Right lung (tissue), 5 donors: ENCODE data around the gene ITM2C. TPM values are rescaled to one million over a fixed set of nuclear protein-coding genes. Genes with fewer than 3 reads are reported as not detected.

Experiments
- DNase-seq, 2 donors: peaks; one replicate each; pipeline ENCODE4 v3.0.0-alpha.2; 2013
- polyA plus RNA-seq, 5 donors: library from polyadenylated mRNA; unstranded; fragments of 120-200 nt; gene quantifications; one replicate each; pipeline versions ENCODE4 v1.2.1 to v1.2.3, GENCODE V29; 2013; ENCODE audit warnings: inconsistent platforms in 1 of 5, low replicate concordance in 1 of 5; ENCODE audit not compliant: insufficient read length in 5 of 5, insufficient read depth in 1 of 5

ITM2C gene
- polyA plus RNA-seq, 5 donors = 271 to 335 (median 284) TPM

DNA sequence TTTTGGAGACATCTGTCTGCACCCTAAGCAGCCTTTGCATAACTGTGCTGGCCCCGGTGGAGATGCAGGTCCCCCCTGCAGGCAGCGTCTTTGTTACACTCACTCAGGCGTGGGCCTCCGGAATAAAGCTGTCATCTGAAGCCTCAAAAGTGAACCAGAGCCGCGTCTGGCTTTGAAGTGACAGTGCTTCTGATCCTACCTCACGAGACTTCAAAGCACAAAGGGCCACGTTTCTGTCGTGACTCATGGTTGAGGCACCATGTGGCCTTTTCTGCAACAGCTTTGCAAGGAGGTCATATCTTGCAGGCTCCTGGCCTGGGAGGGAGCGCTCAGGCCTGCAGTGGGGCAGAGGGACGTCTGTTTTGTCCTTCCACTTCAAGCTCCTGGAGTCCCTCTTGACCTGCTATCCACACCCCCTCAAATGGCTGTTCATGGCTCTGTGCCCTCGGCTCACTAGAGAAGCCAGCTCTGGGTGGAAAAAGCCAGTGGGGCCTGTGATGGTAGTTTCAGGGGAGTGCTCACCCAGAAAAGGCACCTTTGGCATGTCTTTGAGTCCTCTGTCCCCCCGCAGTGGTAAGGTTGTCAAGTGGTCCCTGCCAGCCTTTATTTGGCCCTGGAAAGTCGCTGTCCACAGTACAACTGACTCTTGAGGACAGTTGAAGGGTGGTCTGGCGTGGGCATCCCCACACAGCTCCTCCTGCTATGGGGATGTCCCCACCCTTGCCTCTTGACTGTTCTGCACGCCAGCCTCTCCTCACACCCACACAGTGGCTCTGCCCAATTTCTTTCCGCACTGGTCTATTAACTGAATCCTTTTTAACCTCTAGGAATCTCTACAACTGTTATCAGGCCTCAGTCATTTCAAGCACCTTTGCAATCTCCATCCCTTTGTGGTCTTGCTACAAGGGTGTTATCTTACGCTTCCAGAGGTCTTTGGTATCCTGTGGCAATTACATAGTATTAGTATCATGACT is 41.0 kb downstream of the ITM2C start:
- no peak for DNase-seq

DNA sequence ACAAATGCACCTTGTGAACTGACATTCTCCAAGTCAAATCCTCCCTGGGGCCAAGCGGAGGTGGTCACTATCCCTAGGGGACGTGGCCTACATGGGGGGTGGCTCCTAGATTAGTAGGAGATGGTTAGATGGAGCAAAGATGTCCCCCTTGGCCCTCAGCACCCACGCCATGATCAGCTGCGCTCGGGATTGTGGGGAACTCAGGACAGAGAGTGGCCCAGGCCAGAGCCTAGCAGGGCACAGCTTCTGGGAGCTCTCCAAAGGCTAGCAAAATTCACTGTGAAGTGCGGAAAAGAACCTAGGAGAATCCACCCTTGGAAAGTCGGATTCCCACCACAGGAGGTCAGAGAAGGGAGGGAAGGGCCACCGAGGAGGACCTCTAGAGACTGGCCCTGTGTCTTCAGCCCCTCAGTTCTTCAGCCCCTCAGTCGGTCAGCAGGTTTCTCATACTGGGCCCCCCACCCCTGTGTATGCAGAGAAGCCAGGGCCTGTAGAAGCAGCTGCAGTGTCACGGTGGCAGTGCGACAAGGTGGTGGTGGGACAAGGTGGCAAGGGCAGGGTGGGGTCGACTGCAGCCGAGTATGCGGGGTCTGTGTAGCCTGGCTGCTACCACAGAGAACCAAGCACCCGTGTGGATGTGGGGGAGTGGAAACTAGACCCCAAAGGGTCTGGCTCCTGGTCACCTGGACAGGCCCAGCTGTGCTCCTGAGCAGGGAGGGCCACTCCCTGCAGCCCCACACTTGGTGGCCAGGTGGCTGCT is 41.9 kb downstream of the ITM2C start:
- DNase-seq = no peak

DNA sequence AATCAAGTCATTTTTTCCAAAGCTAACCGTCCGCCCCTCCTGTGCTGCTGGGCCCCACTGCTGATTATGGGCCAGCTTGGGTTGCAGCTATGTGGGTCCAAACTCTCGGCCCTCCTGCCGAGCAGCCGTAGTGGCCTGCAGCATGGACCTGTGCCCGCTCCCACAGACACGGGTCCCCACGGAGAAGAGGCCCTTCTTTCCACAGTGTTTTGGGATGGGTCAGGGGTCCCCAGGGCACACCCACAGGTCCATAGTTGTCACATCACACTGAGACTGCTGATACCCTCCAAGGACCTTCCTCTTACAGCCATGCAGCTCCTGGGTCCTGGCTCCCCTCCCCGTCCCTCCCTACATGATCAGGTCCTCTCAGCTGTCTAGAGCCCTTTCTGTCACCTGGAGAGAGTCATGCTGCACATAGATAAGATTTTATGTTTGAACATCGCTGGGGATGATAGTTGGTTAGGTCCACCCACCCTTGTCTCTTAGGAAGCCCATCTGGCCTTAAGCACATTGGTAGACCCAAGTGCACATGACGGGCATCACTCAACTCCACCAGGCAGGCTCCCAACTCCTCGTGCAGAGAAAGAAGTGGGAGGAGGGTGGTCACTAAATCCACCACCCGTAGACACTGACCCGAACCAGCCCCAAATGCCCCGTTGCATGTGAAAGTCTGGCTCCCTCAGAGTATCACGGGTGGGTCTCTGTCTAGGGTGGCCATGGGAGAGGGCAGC is 42.8 kb downstream of the ITM2C start:
- DNase-seq = no peak

DNA sequence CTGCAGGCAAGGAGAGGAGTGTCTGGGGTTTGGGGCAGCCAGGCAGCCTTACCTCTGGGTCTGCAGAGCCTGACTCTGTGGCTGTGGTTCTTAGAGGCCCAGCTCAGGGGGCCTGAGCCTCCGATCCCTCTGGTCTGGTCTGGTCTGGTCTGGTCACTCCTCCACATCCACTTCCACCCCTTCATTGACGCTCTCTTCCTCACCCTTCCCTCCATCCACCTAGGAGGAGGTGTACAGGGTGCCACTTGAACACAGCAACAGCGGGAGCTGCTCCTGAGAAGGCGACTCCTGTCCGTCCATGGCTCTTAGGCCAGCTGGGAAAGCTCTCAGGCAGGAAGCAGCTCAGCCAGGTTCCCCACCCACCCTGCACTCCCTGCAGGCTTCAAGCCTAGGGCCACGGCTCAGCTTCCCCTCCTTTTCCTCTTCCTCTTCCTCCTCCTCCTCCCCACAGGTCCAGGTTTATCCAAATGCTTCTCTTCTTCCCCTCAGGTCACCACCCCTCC is 43.4 kb downstream of the ITM2C start:
- peak in 1 of 2 donors; percentile 19 for DNase-seq

DNA sequence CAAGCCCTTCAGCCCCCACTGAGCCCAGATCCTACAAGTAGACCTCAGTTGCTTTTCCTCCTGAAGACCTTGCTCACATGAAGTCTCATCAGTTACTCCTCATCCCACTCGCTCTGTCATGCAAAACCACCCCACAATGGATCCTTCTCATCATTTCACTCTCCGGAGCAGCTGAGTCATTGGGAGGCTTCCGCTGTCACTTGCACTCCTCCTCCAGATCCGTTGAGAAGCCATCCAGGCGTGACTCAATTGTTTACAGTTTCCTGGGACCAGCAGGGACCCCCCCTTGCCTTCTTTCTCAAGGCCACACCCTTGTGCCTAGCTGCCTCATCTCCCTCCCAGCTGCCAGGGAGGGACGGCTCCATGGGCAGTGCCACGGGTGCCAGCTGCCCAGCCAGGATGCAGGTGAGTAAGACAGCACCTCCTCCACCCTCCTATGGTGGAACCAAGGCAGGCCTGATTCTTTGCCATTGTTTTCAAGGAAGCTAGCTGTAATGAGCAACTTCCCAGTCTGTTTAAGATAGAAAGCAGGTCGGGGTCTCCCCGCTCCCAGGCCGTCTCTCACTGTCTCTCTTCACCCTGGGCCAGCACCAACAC is 44.0 kb downstream of the ITM2C start:
- DNase-seq = no peak

DNA sequence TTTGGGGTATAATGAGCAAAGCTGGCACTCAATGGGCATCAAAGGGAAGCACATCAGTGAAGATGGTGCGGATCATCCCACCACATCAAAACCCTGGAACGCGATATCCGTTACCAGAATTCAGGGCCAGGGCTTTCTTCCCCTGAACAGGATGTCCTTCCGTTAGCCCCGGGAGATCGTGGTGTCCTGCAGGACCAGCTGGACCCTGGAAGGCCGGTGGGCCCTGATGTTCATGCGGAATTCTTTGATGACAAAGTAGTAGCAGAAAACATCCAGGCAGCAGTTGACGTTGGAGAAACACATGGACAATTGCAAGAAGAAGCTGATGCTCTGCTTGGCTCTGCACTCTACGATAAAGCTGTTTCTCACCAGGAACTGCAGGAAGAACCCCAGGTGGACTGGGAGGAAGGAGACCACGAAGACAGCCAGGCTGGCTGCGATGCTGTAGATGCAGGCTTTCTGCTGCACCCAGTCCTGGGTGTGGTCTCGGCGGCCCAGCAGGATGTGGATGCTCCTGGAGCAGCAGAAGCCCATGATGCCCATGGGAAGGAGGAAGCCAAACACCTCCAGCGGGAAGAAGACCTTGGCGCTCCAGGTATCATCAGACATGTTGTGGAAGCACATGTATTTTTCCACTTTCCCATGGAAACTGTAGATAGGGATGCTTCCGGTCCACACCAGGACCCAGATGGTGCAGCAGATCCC is 45.3 kb downstream of the ITM2C start:
- DNase-seq = no peak

DNA sequence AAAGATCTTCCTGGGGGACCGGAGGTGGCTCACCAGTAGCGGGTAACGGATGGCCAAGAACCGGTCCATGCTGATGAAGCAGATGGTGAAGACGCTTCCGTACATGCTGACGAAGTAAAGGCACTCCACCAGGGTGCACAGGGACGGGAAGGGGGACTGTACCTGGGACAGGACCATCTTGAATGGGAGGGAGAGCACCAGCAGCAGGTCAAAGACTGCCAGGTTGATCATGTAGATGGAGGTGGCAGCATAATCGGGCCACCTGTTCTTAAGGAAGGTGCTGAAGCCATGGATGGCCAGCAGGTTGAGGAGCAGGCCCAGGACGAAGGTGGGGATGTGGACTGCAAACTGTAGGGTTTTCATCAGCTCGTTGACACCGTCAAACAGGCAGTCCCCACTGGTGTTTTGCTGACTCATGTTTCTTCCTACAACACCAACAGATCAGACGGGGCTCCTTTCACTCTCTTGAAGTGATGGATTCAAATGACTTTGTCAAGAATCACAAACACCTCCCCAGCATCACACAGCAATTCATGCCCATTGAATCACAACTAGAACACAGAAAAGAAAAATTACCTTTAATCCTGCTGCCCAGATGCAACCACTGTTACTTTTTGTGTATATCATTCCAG is 45.9 kb downstream of the ITM2C start:
- no peak for DNase-seq

DNA sequence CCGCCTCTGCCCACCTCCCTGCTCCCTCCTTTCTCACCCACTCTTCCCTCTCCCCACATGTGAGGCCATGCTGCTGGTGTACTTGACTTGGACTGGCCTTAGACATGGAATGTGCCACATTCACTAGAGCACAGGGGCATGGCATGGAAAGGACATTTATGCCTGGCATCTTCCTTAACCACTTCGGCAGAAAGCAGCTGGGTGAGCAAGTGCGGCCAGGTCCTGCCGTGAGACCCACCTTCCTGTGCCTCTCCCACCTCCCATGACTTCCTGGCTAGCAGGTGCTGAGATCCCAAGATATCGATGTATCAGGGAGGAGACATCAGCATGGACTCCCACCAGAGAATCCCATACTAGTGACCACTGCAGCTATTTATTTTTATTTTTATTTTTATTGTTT is 47.3 kb downstream of the ITM2C start:
- no peak for DNase-seq

DNA sequence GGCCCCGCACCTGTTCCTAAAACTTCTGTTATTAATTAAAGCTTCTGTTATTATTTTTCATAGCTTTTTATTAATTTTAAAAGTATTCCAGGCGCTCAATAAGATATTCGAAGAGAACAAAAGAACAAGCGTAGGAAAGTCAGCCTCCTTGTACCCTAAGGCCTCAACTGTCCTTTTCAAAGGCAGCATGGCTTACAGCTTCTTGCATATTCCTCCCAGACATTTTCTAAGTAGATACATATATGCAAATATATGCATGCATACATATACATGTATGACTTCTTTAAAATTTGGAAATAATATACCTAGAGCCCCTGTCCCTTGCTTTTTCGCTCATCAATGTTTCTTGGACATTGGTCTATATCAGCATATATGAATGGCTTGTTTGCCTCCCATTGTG is 48.0 kb downstream of the ITM2C start:
- no peak for DNase-seq

DNA sequence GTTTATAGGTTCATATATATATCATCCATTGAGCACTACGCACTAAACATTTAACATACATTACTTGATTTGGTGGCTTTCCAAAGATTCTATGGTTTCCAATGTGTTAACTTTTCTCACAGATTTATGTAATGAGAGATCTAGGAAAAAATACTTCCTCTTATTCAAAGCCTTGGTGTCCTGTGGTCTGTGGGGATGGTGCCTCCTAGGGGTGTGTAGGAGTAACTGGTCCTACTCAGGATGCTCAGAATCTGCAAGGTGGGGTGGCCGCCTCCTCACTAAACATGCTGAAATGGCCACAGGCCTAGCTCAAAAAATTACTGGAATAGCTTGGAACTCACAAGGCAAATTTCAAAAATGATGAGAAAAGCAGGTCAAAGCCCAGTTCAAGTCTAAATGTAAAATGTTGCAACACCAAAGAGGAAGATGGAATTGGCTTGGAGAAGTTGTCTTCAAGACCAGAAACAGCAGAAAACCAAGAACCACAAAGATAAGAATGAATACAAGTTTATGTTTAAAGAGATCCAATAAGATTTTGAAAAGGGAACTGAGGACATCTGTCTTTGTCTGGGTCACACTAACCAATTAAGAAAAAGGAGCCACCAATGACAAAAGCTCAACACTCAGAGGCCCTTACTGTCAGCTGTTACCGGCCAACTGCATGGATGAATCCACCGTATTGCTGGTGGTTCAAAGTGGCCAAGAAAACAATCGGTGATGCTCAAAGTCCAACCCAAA is 48.8 kb downstream of the ITM2C start:
- DNase-seq = peak in 1 of 2 donors; percentile 24

DNA sequence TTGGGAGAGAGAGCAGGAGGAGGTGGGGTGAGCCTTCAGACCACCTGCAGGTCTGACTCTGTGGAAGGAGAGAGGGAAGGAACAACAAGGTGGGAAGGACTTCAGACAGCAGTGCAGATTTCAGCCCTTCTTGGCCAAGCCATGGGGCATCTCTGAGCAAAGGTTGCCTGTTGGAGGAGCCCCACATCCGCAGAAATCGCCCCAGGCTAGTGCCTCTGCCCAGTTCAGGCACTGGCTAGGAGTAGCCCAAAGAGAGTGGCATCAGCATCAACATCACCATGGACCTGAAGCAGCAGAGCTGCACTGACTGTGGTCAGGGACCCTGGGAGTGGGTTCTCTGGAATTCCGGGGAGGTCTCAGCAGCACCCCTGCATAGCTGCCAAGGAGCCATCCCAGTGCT is 50.1 kb downstream of the ITM2C start:
- DNase-seq = no peak

DNA sequence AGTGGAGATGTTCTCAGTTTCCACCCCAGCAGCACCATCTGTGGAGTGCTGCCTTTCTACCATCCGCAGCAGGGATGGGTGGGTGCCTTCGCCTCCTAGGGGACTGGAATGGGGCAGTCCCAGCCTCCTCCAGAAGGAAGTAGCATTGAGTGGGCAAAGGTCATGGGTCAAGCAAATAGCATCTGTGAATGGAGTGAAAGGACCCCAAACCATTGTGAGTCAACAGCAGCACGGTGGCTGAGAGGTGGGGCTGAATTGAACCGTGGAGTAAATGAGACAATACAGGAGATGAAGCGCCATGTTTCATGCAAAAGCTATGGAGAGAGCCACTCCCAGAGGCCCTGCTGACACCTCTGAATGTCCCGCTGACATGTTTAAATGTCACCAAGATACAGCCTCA is 50.6 kb downstream of the ITM2C start:
- no peak for DNase-seq

DNA sequence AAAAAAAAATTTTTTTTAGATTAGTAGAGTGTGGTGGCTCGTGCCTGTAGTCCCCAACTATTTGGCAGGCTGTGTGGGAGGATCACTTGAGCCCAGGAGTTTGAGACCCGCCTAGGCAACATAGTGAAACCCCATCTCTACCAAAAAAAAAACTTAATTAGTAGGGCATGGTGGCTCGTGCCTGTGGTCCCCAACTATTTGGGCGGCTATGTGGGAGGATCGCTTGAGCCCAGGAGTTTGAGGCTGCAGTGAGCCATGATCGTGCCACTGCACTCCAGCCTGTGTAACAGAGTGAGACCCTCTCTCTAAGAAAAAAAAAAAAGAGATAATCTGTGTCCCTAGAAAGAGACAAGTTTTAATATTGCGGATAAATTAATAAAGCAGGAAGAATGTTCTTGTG is 51.5 kb downstream of the ITM2C start:
- no peak for DNase-seq

DNA sequence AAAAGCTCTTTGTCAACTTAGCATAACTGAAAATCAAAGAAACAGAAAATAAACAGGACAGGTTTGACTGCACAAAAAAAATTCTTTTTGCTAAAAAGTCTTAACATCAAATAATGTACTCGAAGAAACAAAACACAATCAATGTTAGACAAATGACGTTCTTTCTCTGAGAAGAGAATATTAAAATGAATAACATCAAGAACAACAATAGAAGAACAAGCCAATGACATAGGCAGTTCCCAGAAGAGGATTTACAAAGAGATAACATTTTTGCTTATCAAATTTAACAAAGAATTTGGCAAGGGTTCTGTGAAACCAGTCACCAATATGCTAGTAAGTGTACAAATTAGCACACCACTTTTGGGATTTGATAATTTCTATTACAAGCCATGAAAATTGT is 54.5 kb downstream of the ITM2C start:
- no peak for DNase-seq

DNA sequence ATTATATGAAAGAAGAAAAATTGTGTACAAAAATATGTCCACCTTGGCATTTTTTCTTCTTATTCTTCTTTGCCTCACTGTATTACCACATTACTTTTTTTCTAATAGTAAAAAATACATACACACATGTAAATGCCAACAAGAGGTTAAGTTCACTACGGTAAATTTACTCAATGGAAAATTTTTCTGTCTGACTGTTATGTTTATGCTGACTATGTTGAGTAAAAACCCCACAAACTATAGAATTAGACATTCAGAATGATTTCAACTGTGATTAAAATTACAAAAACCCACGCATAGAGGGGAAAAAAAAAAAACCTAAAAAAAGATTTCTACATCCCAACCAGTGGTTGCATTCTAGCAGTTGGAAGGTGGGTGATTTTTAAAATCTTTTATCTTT is 54.9 kb downstream of the ITM2C start:
- no peak for DNase-seq

DNA sequence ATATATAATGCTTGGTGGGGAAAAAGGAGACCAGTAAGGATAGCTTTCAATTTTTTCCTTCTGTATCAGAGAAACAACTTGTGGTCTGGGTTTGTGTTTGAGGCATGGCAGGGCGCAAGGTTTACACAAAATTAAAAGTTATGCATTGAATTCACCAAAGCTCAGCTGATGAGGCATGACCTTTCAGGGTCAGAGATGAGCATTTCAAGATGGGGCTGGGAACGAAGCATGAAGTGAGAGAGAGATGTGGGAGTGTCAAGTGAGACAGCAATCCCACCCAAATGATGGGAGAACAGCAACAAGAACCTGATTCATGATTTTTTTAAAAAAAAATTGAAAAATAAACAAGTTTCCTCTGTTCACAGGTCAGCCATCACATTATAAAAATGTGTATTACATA is 55.4 kb downstream of the ITM2C start:
- DNase-seq = no peak

DNA sequence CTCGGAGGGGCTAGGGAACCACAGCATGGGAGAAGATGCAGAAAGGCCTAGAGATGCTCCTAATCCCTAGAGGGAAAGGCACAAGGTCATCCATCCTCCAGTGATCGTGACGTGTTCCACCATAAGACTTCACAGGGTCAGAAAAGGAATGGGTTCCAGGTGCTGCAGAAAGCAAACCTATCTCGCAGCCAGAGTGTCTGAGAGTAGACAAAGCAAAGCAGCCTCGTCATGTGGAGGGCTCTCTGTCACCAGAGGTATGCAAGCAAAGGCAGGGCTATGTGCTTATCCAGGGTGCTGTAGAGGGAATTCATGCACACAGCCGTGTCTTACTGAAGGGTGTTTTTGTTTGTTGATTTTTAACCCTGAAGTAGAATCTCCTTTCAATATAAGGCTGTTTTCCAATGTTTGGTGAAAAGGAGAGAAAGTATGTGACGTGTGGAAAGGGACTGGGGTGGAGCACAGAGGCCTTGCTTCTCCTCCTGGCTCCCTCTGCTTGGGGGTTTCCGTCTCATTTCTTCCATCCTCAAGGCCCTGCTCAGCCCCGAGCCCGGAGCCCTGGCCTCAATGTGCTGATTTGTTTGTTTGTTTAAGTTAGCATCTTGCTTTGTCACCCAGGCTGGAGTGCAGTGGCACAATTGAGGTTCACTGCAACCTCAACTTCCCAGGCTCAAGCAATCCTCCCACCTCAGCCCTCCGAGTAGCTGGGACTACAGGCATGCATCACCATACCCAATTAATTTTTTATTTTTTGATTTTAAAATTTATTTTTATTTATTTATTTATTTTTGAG is 57.3 kb downstream of the ITM2C start:
- DNase-seq = no peak

DNA sequence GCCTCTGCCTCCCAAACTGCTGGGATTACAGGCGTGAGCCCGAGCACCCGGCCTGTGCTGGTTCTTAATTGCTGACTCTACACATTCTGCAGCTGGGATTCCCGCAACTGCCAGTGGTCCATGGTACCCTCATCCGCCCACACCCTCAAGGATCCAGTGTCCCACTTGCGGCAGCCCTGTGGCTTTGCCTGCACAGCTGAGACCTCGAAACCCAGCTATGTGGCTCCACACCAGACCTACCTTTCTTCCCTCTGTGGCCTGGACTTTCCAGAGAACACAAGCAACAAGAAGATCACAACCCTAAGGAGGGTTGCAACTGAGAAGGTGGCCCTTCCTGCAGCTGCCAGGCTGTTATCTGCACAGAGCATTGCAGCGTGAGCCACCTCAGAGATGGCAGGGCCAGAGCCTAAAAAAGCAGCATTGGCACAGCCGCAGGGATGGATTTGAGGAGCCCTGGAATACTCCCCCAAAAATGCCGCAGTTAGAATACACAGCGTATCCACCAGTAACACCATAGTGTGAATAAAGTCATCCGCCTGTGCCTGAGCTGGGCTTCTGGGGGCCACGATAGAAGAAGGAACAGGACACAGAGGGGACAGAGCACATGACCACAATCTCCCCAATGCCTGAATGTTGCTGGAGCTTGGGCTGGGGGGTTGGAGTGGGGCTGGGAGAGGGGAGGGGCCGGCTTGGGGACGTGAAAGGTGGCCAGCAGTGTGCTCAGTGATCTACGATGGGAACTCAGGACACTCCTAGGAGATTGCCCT is 58.4 kb downstream of the ITM2C start:
- no peak for DNase-seq
